ACHN (cell line): ENCODE measurements around the gene CELF4.

Experiments used
- DNase-seq: peaks from one replicate; pipeline ENCODE4 v3.0.0-alpha.2; 2015
- in situ Hi-C: cut with HindIII; loops from 2 replicates; pipeline ENCODE4 v1.10.0; 2017; ENCODE audit warnings: low sequenced_read_pairs, low pct_ligation_motif_present, low pct_unique_long_range_greater_than_20kb

CELF4 gene

GRCh38 chr18:37307181-37307580 is 258.4 kb downstream of the CELF4 start:
- DNase-seq = no peak
- in situ Hi-C loops = no loop called here

- in situ Hi-C loops = no loop called here
- DNase-seq = no peak
Observed at GRCh38 chr18:37306432-37306831, 259.2 kb downstream of the CELF4 start.

- in situ Hi-C loops = no loop called here
- DNase-seq = no peak
Observed at GRCh38 chr18:37305066-37305465, 260.5 kb downstream of the CELF4 start.

- in situ Hi-C loops = no loop called here
- no peak for DNase-seq
Observed at GRCh38 chr18:37304012-37304680, 261.5 kb downstream of the CELF4 start.

GRCh38 chr18:37303009-37303408 is 262.6 kb downstream of the CELF4 start:
- DNase-seq = no peak
- in situ Hi-C loops = no loop called here

GRCh38 chr18:37302519-37302918 is 263.1 kb downstream of the CELF4 start:
- in situ Hi-C loops = no loop called here
- no peak for DNase-seq

GRCh38 chr18:37299471-37300304 is 265.9 kb downstream of the CELF4 start:
- peak; percentile 97 for DNase-seq
- in situ Hi-C loops = no loop called here

GRCh38 chr18:37298816-37299215 is 266.8 kb downstream of the CELF4 start:
- in situ Hi-C loops = no loop called here
- no peak for DNase-seq

GRCh38 chr18:37297106-37297505 is 268.5 kb downstream of the CELF4 start:
- in situ Hi-C loops = no loop called here
- no peak for DNase-seq

GRCh38 chr18:37294951-37295350 is 270.6 kb downstream of the CELF4 start:
- peak; percentile 57 for DNase-seq
- in situ Hi-C loops = no loop called here

- in situ Hi-C loops = no loop called here
Observed at GRCh38 chr18:37293359-37293758, 272.2 kb downstream of the CELF4 start.

GRCh38 chr18:37289423-37289822 is 276.2 kb downstream of the CELF4 start:
- DNase-seq = no peak
- in situ Hi-C loops = no loop called here

More at GRCh38 chr18:37293359-37293758, 272.2 kb downstream of the CELF4 start:
- DNase-seq = no peak

- in situ Hi-C loops = no loop called here
- DNase-seq = no peak
Observed at GRCh38 chr18:37287601-37288000, 278.0 kb downstream of the CELF4 start.

- no peak for DNase-seq
- in situ Hi-C loops = no loop called here
Observed at GRCh38 chr18:37286801-37287200, 278.8 kb downstream of the CELF4 start.

GRCh38 chr18:37285825-37286224 is 279.8 kb downstream of the CELF4 start:
- in situ Hi-C loops = no loop called here
- DNase-seq = no peak

- DNase-seq = no peak
- in situ Hi-C loops = no loop called here
Observed at GRCh38 chr18:37284260-37284659, 281.3 kb downstream of the CELF4 start.

GRCh38 chr18:37282386-37283037 is 283.1 kb downstream of the CELF4 start:
- DNase-seq = peak; percentile 12
- in situ Hi-C loops = no loop called here

GRCh38 chr18:37280701-37281393 is 284.8 kb downstream of the CELF4 start:
- no peak for DNase-seq
- in situ Hi-C loops = no loop called here

GRCh38 chr18:37277804-37278203 is 287.8 kb downstream of the CELF4 start:
- DNase-seq = no peak
- in situ Hi-C loops = no loop called here
